Cardiac muscle cell (in vitro differentiated cells and primary cell): ENCODE results near the gene ADAMTSL1. TPM values are rescaled to one million over a fixed set of nuclear protein-coding genes. Genes with fewer than 3 reads are reported as not detected.

Experiments
- DNase-seq, 2 donors: peaks; one replicate each; pipeline versions ENCODE4 v3.0.0 to v3.0.0-alpha.2; 2010 to 2017; ENCODE audit warnings: low read depth in 1 of 2, low spot score in 1 of 2
- H3K27ac ChIP-seq: fragments of 200-600 bp; sonication (generic); 2 replicates; pipeline ENCODE4 v1.5.1; 2016
- H3K27me3 ChIP-seq: fragments of 200-600 bp; sonication (generic); 2 replicates; pipeline ENCODE4 v1.6.0; 2016; ENCODE audit warnings: control low read depth
- H3K36me3 ChIP-seq: fragments of 200-600 bp; sonication (generic); 2 replicates; pipeline ENCODE4 v1.5.1; 2016; ENCODE audit warnings: control low read depth
- H3K4me1 ChIP-seq: fragments of 200-600 bp; sonication (generic); 2 replicates; pipeline ENCODE4 v1.8.1; 2017; ENCODE audit warnings: low read depth, mild to moderate bottlenecking, mixed run types
- H3K4me3 ChIP-seq: fragments of 200-600 bp; sonication (generic); 2 replicates; pipeline ENCODE4 v1.5.1; 2016; ENCODE audit warnings: mild to moderate bottlenecking
- H3K9me3 ChIP-seq: fragments of 200-600 bp; sonication (generic); 2 replicates; pipeline ENCODE4 v1.5.1; 2017; ENCODE audit warnings: low read depth, mild to moderate bottlenecking, control low read depth
- CTCF ChIP-seq: IDR thresholded peaks from 2 replicates; pipeline ENCODE4 v1.5.1; 2012; ENCODE audit warnings: low read depth, mild to moderate bottlenecking, low read length
- polyA plus RNA-seq: library from polyadenylated mRNA; unstranded; fragments of >200 nt; fragmentation: Nextera tagmentation; extraction: Ambion mirVana; gene quantifications from 2 replicates; pipeline ENCODE4 v1.2.1, GENCODE V29; 2016
- total RNA-seq: library from RNA; depleted of rRNA; stranded (reverse); fragments of >200 nt; gene quantifications from 2 replicates; pipeline ENCODE4 v1.2.3, GENCODE V29; 2016

ADAMTSL1 gene
- total and polyA plus RNA-seq, 2 experiments from 2014 or later: 12.6 to 63.0 TPM

DNA sequence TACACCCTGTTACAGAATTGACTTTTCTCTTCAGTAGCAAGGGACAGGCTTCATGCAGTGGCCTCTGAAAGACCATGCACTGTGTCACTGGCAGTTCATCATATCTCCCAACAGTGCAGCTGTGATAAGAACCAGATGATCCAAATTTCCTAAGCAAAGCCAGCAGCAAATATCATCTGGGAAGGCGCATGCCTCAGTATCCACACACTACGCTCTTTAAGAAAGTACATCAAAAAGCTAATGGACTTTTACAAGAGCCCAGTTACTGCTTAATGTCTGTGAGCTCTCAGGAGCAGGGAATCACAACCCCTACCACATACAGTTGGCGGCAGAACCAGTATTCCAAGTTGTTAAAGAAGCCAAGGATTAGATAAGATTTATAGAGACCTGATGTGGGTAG lies 25.1 kb downstream of the ADAMTSL1 start:
- peaks cover 34% of the 10 kb centered on the region for H3K4me1 ChIP-seq
- H3K4me3 ChIP-seq: no peak overlapping the region
- DNase-seq: peak in 1 of 2 donors; percentile 36
- H3K27me3 ChIP-seq: no peaks in the 10 kb centered on the region
- H3K36me3 ChIP-seq: no peaks in the 10 kb centered on the region
- no peaks in the 10 kb centered on the region for H3K9me3 ChIP-seq
- H3K27ac ChIP-seq: peak overlapping the region; percentile 68
- no peak for TF ChIP-seq CTCF

DNA sequence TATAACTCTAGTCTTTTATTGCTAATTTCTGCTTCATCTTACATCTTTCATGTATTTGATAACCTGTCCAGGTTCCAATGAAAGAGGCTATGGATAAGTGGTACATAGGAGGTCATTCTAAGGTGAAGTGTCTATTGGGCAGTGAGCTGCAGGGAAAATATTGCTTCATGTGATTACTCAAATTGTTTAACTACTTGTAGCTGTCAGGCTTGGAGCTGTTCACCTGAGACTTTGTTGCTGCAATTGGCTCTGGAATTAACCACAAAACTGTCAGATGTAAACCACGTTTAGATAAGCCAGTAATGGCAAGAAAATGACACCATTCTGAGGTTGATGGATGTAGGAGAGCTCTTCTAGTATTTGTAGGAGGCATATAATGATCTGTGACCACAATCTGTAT lies 26.0 kb downstream of the ADAMTSL1 start:
- no peaks in the 10 kb centered on the region for H3K27me3 ChIP-seq
- H3K9me3 ChIP-seq: no peaks in the 10 kb centered on the region
- TF ChIP-seq CTCF: no peak
- H3K4me3 ChIP-seq: no peak overlapping the region
- H3K36me3 ChIP-seq: no peaks in the 10 kb centered on the region
- H3K27ac ChIP-seq: peak overlapping the region; percentile 68
- peaks cover 34% of the 10 kb centered on the region for H3K4me1 ChIP-seq
- DNase-seq: peak in 1 of 2 donors; percentile 53

- Histone ChIP-seq H3K36me3 (no peaks in the 10 kb centered on the region), H3K4me3 (no peak overlapping the region), H3K27ac (peak overlapping the region; percentile 68), H3K4me1 (peaks cover 34% of the 10 kb centered on the region), H3K9me3 (no peaks in the 10 kb centered on the region), H3K27me3 (no peaks in the 10 kb centered on the region)
- no peak for DNase-seq
- TF ChIP-seq CTCF: no peak
Observed at GRCh38 chr9:18500451-18500850, 26.5 kb downstream of the ADAMTSL1 start.

GRCh38 chr9:18501949-18502348 lies 28.0 kb downstream of the ADAMTSL1 start:
- Histone ChIP-seq H3K9me3 (no peaks in the 10 kb centered on the region), H3K4me1 (peaks cover 34% of the 10 kb centered on the region), H3K27ac (no peak overlapping the region), H3K36me3 (no peaks in the 10 kb centered on the region), H3K27me3 (no peaks in the 10 kb centered on the region), H3K4me3 (no peak overlapping the region)
- DNase-seq: no peak
- no peak for TF ChIP-seq CTCF

- Histone ChIP-seq H3K4me3 (no peak overlapping the region), H3K27me3 (no peaks in the 10 kb centered on the region), H3K27ac (no peak overlapping the region), H3K4me1 (peaks cover 39% of the 10 kb centered on the region), H3K36me3 (no peaks in the 10 kb centered on the region), H3K9me3 (no peaks in the 10 kb centered on the region)
- no peak for DNase-seq
- TF ChIP-seq CTCF: no peak
Observed at GRCh38 chr9:18502546-18502945, 28.6 kb downstream of the ADAMTSL1 start.

GRCh38 chr9:18504707-18505106 lies 30.8 kb downstream of the ADAMTSL1 start:
- no peak for TF ChIP-seq CTCF
- no peaks in the 10 kb centered on the region for H3K36me3 ChIP-seq
- H3K4me1 ChIP-seq: peaks cover 32% of the 10 kb centered on the region
- no peak for DNase-seq
- no peaks in the 10 kb centered on the region for H3K9me3 ChIP-seq
- H3K27me3 ChIP-seq: no peaks in the 10 kb centered on the region
- H3K4me3 ChIP-seq: no peak overlapping the region
- no peak overlapping the region for H3K27ac ChIP-seq
